ENCODE results near the gene LY6G6C. TPM values are rescaled to one million over a fixed set of nuclear protein-coding genes. Genes with fewer than 3 reads are reported as not detected.

LY6G6C gene
- total RNA-seq, 4 donors from 2014 or later, result 0.53 to 14.6 (median 2.4) TPM

DNA sequence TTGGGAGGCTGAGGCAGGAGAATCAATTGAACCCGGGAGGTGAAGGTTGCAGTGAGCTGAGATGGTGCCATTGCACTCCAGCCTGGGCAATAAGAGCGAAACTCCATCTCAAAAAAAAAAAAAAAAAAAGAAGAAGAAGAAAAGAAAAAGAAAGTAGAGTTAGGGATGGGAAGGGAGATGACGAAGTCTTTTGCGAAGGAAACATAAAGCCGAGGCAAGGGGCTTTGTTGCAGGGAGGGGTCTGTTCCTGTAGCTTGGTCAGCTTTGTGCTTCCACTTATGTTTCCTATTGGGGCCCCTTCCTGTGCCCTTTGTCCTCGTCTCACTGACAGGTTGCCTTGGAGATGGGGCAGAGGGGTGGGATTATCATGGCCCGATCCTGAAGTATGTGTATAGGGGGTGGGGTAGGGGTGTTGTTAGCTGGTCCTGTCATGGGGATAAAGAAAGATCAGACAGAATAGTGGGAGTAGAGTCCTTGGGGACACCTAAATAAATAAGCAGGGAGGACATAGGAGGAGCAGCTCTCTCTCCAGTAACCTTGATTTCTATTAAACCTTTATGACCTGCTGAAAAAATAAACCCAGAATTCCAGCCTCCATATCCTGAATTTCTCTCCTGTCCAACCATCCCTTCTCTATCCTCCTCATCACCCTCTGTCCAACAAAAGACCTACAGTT lies 15.9 kb upstream of the LY6G6C start:
- intact Hi-C loops (cut with DNase I), result loop anchor here (10.0 kb wide), 1 partner anchor 97 kb away; no protein-coding TSS in a partner anchor
- WGBS, 2 donors, result 45 to 56% methylated on average over 7 of the region's 7 CpGs
- Histone ChIP-seq H3K4me1 (peaks cover 39 to 68% (median 46%) of the 10 kb centered on the region in 3 donors), H3K9me3 (no peaks in the 10 kb centered on the region), H3K27me3 (no peaks in the 10 kb centered on the region), H3K4me3 (peak overlapping the region in 2 of 4 donors; percentile 4 to 40), H3K36me3 (peaks cover 17 to 20% (median 17%) of the 10 kb centered on the region in 3 donors), H3K27ac (peak overlapping the region; percentile 94 to 99 (median 98))
- DNase-seq, result no peak
- TF ChIP-seq POLR2A (IDR thresholded peaks at IDR 0.05), result no peak
- TF ChIP-seq, protein P1, sequence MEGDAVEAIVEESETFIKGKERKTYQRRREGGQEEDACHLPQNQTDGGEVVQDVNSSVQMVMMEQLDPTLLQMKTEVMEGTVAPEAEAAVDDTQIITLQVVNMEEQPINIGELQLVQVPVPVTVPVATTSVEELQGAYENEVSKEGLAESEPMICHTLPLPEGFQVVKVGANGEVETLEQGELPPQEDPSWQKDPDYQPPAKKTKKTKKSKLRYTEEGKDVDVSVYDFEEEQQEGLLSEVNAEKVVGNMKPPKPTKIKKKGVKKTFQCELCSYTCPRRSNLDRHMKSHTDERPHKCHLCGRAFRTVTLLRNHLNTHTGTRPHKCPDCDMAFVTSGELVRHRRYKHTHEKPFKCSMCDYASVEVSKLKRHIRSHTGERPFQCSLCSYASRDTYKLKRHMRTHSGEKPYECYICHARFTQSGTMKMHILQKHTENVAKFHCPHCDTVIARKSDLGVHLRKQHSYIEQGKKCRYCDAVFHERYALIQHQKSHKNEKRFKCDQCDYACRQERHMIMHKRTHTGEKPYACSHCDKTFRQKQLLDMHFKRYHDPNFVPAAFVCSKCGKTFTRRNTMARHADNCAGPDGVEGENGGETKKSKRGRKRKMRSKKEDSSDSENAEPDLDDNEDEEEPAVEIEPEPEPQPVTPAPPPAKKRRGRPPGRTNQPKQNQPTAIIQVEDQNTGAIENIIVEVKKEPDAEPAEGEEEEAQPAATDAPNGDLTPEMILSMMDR (IDR thresholded peaks at IDR 0.05), result no peak

DNA sequence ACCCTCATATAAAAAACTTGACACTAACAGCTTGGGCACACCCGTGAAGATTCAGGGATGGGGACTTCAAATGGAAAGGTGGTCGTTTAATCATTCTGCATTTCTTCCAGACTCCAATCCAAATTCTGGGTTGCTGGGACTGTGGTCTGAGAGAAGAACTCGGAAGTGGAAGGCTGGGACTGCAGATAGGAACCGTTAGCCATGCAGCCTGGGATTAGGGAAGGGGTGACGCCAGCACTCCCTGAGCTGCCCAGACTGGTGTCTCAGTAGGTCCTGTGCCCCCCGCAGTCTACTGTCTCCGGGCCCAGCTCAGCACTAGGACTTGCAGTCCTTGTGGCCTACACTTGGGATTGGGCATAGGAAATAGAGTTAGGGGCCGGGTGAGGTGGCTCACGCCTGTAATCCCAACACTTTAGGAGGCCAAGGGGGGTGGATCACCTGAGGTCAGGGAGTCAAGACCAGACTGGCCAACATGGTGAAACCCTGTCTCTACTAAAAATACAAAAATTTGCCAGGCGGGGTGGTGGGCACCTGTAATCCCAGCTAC lies 15.3 kb upstream of the LY6G6C start:
- no peak for DNase-seq
- H3K4me1 ChIP-seq, result peaks cover 39 to 75% (median 46%) of the 10 kb centered on the region in 3 donors
- H3K27ac ChIP-seq, result peak overlapping the region; percentile 94 to 99 (median 98)
- no peaks in the 10 kb centered on the region for H3K27me3 ChIP-seq
- TF ChIP-seq, protein P1 (IDR thresholded peaks at IDR 0.05), result no peak
- no peak for TF ChIP-seq POLR2A (IDR thresholded peaks at IDR 0.05)
- H3K36me3 ChIP-seq, result peaks cover 23 to 26% (median 23%) of the 10 kb centered on the region in 3 donors
- peak overlapping the region; percentile 53 to 89 (median 75) for H3K4me3 ChIP-seq
- intact Hi-C loops (cut with DNase I), result loop anchor here (10.0 kb wide), 1 partner anchor 98 kb away; no protein-coding TSS in a partner anchor
- H3K9me3 ChIP-seq, result no peaks in the 10 kb centered on the region
- WGBS, 2 donors, result 28 to 46% methylated on average over 4 to 8 of the region's 10 CpGs

DNA sequence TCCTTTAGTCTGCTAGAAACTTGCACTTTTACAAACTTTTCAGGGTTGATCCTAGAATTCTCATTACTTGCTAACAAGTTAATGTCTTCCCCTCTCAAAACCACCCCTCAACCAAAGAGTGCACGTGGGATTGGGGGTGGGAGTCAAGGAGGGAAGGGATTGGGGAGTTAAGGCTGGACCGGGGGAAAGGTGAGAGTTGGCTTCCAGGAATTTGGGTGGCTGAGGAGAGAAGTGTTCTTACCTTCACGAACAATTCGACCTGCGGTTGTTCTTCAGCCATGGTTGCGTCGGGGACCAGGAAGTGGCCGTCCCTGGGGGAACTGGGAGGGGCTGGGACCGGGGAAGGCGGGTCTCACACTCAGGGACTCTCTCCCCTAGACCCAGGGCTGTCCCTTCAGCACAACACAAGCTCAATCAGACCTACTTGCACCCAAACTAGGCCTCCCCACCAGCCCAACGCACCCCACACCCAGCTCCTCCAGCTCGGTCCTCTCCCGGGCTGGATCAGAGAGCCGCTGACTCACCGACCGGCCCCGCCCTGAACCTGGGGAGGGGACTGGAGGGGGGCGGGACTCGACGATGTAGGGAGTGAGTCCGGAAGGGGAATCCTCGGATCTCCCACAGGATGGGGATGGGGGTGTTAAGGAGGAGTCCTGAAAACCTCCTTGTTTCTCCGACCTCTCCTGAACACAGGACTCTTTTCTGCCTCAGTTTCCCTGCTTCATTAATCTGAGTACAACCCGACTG lies 14.6 kb upstream of the LY6G6C start, which contains the start of gene CLIC1:
Gene CLIC1, minus strand, starts transcription at position 510 of the 747 bp plus-strand sequence. Its CDS starts 230 bp downstream, at position 280.
- no peaks in the 10 kb centered on the region for H3K27me3 ChIP-seq
- H3K4me3 ChIP-seq, result peak within 1 kb of the TSS; percentile 53 to 89 (median 75)
- no peaks in the 10 kb centered on the region for H3K9me3 ChIP-seq
- peak within 1 kb of the TSS; percentile 94 to 99 (median 98) for H3K27ac ChIP-seq
- TF ChIP-seq, protein P1 (IDR thresholded peaks at IDR 0.05), result no peak
- peak in 3 of 4 donors; percentile 88 to 97 (median 93) for TF ChIP-seq POLR2A (IDR thresholded peaks at IDR 0.05)
- WGBS, 2 donors, result 1% methylated on average over 11 to 14 of the region's 24 CpGs
- DNase-seq, result no peak
- H3K36me3 ChIP-seq, result peaks cover 27 to 33% (median 30%) of the 10 kb centered on the region in 3 donors
- peaks cover 39 to 79% (median 46%) of the 10 kb centered on the region in 3 donors for H3K4me1 ChIP-seq
- intact Hi-C loops (cut with DNase I), result loop anchor here (10.0 kb wide), 1 partner anchor 99 kb away; no protein-coding TSS in a partner anchor

DNA sequence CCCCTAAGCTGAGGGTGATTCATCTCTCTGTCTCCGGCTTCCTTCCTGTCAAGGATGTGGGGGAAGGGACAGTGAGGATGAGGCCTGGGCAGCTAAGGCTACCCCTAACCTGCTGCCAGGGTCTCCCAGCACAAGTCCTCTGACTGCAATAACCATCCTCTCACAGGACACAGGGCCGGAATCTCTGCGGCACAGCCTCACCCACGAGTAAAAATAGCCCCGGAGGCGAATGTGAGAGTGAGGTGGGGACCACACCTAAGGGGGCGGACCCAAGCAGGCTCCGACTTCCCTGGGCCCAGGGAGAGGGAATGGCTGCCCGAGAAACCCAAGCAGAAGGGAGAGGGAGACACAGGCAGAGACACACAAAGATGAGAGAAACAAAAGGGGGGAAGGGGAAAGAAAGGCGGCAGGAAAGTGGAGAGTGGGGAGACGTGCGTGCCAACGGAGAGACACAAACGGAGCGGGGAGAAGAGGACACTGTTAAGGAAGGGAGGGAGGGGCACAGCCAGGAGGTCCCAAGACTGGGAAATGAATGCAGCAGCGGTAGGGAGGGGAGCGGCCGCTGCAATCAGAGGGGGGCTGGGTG lies 13.4 kb upstream of the LY6G6C start:
- peak overlapping the region; percentile 94 to 99 (median 98) for H3K27ac ChIP-seq
- intact Hi-C loops (cut with DNase I), result loop anchor here (10.0 kb wide), 1 partner anchor 100 kb away; no protein-coding TSS in a partner anchor
- TF ChIP-seq, protein P1 (IDR thresholded peaks at IDR 0.05), result no peak
- peak in 2 of 4 donors; percentile 43 to 72 for TF ChIP-seq POLR2A (IDR thresholded peaks at IDR 0.05)
- H3K9me3 ChIP-seq, result no peaks in the 10 kb centered on the region
- H3K27me3 ChIP-seq, result no peaks in the 10 kb centered on the region
- peaks cover 27 to 41% (median 32%) of the 10 kb centered on the region in 3 donors for H3K36me3 ChIP-seq
- DNase-seq, result no peak
- 1% methylated on average over 15 to 17 of the region's 18 CpGs for WGBS, 2 donors
- H3K4me1 ChIP-seq, result peaks cover 41 to 80% (median 44%) of the 10 kb centered on the region in 3 donors
- peak overlapping the region; percentile 53 to 89 (median 75) for H3K4me3 ChIP-seq
